Type B pancreatic cell (in vitro differentiated cells): ENCODE data around the gene SERINC2. TPM values are rescaled to one million over a fixed set of nuclear protein-coding genes. Genes with fewer than 3 reads are reported as not detected.
A peak's percentile ranks its signal among the peaks of the same experiment; 100 is the strongest.

Source experiments
- DNase-seq: peaks from one replicate; pipeline ENCODE4 v3.0.0; 2021; ENCODE audit warnings: mixed read lengths; ENCODE audit not compliant: unreplicated experiment; ENCODE audit errors: extremely low spot score
- H3K27ac Mint-ChIP-seq: 2 replicates; pipeline ENCODE4 v1.8.0; 2021; ENCODE audit warnings: mild to moderate bottlenecking, mixed read lengths
- H3K27me3 Mint-ChIP-seq: 2 replicates; pipeline ENCODE4 v1.8.0; 2021; ENCODE audit warnings: mixed read lengths
- H3K36me3 Mint-ChIP-seq: 2 replicates; pipeline ENCODE4 v1.8.0; 2021; ENCODE audit warnings: mixed read lengths
- H3K4me1 Mint-ChIP-seq: one replicate; pipeline ENCODE4 v1.8.0; 2021; ENCODE audit warnings: mixed read lengths; ENCODE audit not compliant: unreplicated experiment
- H3K4me3 Mint-ChIP-seq: 2 replicates; pipeline ENCODE4 v1.8.0; 2021; ENCODE audit warnings: mild to moderate bottlenecking, mixed read lengths
- H3K9me3 Mint-ChIP-seq: 2 replicates; pipeline ENCODE4 v1.8.0; 2021; ENCODE audit warnings: mixed read lengths
- total RNA-seq: library from RNA; stranded (reverse); gene quantifications from 2 replicates; pipeline ENCODE4 v1.2.1, GENCODE V29; 2021; ENCODE audit warnings: low replicate concordance
- TF ChIP-seq, protein P1 (sequence below): fragments of 200-600 bp; sonication (generic); conservative IDR thresholded peaks from 2 replicates; pipeline ENCODE4 v1.5.0; 2021; ENCODE audit warnings: antibody characterized with exemption, mild to moderate bottlenecking

SERINC2 gene
- total RNA-seq, 1 donor from 2014 or later: 77.7 TPM

DNA sequence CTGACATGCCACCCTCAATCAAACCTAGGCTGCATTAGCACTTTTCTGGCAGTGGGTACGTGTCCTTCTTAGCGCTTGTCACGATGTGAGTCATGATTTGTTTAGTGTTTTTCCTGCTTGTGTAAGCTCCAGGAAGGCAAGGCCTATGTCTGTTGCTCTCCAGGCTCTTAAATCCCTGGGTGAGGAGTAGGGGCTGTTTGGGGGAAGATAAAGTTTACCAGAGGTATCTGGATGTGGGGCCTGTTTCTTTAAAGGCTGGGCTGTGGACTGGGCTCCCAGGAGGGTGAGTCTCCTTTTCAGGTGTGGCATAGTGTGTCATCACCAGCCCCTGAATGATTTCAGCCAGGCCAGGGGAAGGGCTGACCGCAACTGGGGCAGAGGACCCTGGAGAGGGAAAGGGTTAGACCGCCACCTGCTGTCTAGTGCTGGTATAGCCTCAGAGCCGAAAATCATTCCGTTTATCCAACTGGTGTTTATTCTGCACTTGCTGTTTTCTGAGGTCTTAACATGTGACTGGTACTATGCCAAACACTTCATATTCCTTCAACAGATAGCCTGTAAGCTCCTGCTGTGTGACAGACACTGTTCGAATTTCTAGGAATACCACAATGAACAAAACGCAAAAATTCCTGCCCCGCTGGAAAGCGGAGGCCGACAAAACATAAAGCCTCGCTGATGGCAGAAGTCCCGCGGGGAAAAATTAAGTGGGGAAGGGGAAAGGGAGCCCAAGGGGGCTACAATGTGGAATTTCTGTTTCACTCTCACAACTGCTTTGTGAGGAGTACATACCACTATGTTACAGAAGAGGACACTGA lies 9.7 kb downstream of the SERINC2 start:
- TF ChIP-seq, protein P1, sequence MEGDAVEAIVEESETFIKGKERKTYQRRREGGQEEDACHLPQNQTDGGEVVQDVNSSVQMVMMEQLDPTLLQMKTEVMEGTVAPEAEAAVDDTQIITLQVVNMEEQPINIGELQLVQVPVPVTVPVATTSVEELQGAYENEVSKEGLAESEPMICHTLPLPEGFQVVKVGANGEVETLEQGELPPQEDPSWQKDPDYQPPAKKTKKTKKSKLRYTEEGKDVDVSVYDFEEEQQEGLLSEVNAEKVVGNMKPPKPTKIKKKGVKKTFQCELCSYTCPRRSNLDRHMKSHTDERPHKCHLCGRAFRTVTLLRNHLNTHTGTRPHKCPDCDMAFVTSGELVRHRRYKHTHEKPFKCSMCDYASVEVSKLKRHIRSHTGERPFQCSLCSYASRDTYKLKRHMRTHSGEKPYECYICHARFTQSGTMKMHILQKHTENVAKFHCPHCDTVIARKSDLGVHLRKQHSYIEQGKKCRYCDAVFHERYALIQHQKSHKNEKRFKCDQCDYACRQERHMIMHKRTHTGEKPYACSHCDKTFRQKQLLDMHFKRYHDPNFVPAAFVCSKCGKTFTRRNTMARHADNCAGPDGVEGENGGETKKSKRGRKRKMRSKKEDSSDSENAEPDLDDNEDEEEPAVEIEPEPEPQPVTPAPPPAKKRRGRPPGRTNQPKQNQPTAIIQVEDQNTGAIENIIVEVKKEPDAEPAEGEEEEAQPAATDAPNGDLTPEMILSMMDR: peak; percentile 96
- H3K27ac Mint-ChIP-seq: peak overlapping the region; percentile 95
- H3K27me3 Mint-ChIP-seq: no peaks in the 10 kb centered on the region
- no peaks in the 10 kb centered on the region for H3K36me3 Mint-ChIP-seq
- DNase-seq: no peak
- H3K9me3 Mint-ChIP-seq: no peaks in the 10 kb centered on the region
- peaks cover 9% of the 10 kb centered on the region for H3K4me1 Mint-ChIP-seq
- H3K4me3 Mint-ChIP-seq: peak overlapping the region; percentile 41

DNA sequence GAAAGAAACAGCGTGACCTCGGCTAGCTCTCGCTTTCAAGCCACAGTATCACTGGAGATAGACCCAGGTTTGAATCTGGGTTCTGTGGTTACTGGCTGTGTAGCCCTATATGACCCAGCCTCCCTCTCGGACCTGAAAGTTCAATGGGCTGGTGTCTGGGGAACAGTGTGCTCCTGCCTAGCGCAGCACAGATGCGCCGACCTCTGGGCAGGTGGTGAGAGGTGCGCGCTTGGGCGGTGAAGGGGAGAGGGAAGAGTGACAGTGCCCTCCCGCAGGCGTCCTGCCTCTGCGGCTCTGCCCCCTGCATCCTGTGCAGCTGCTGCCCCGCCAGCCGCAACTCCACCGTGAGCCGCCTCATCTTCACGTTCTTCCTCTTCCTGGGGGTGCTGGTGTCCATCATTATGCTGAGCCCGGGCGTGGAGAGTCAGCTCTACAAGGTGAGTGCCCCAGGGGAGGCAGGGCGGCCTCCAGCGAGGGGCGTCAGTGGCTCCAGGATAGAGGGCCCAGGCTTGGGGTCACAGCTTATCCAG lies 10.5 kb downstream of the SERINC2 start:
- H3K36me3 Mint-ChIP-seq: no peaks in the 10 kb centered on the region
- no peak overlapping the region for H3K27ac Mint-ChIP-seq
- TF ChIP-seq, protein P1: no peak
- no peak overlapping the region for H3K4me3 Mint-ChIP-seq
- no peak for DNase-seq
- H3K4me1 Mint-ChIP-seq: peaks cover 9% of the 10 kb centered on the region
- H3K9me3 Mint-ChIP-seq: no peaks in the 10 kb centered on the region
- H3K27me3 Mint-ChIP-seq: no peaks in the 10 kb centered on the region

DNA sequence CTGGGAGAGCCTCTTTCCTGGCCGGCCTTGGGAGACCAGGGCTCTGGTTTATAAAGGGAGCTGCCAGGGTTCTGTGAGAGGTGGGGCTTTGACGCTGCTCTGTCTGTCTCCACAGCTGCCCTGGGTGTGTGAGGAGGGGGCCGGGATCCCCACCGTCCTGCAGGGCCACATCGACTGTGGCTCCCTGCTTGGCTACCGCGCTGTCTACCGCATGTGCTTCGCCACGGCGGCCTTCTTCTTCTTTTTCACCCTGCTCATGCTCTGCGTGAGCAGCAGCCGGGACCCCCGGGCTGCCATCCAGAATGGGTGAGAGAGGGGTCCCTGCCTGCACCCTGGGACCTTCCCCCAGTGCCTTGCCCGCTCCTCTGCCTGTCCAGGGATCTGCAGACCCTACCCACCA lies 11.6 kb downstream of the SERINC2 start:
- peaks cover 9% of the 10 kb centered on the region for H3K4me1 Mint-ChIP-seq
- no peak overlapping the region for H3K27ac Mint-ChIP-seq
- H3K36me3 Mint-ChIP-seq: no peaks in the 10 kb centered on the region
- no peak overlapping the region for H3K4me3 Mint-ChIP-seq
- TF ChIP-seq, protein P1: no peak
- no peaks in the 10 kb centered on the region for H3K27me3 Mint-ChIP-seq
- no peaks in the 10 kb centered on the region for H3K9me3 Mint-ChIP-seq
- DNase-seq: no peak

DNA sequence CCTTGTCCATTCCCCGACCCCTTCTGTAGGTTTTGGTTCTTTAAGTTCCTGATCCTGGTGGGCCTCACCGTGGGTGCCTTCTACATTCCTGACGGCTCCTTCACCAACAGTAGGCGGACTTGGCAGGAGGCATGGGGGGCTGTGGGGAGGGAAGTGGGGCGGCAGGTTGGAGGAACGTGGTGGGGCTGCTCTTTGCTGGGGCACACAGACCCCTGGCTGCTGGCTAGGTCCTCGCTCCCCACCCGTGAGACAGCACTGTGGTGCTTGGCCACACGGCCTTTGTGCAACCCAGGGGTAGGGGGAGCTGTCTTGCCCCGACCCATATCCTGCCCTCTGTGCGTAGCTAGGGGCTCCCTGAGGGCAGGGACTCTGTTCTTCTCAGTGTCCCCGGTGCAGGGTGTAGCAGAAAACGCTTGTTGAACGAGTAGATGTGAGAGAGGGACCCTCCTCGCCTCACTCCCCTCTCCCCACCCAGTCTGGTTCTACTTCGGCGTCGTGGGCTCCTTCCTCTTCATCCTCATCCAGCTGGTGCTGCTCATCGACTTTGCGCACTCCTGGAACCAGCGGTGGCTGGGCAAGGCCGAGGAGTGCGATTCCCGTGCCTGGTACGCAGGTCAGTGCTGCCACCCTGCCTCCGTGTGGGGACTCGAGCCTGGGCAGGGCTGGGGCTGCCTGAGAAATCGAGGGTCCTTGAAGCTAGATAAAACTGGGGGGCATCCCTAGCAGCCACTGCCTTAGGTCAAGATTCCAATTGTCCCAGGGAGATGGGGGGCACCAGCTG lies 12.5 kb downstream of the SERINC2 start:
- no peaks in the 10 kb centered on the region for H3K27me3 Mint-ChIP-seq
- no peaks in the 10 kb centered on the region for H3K9me3 Mint-ChIP-seq
- no peak for DNase-seq
- H3K36me3 Mint-ChIP-seq: no peaks in the 10 kb centered on the region
- H3K4me3 Mint-ChIP-seq: no peak overlapping the region
- H3K4me1 Mint-ChIP-seq: peaks cover 9% of the 10 kb centered on the region
- no peak overlapping the region for H3K27ac Mint-ChIP-seq
- TF ChIP-seq, protein P1: no peak

DNA sequence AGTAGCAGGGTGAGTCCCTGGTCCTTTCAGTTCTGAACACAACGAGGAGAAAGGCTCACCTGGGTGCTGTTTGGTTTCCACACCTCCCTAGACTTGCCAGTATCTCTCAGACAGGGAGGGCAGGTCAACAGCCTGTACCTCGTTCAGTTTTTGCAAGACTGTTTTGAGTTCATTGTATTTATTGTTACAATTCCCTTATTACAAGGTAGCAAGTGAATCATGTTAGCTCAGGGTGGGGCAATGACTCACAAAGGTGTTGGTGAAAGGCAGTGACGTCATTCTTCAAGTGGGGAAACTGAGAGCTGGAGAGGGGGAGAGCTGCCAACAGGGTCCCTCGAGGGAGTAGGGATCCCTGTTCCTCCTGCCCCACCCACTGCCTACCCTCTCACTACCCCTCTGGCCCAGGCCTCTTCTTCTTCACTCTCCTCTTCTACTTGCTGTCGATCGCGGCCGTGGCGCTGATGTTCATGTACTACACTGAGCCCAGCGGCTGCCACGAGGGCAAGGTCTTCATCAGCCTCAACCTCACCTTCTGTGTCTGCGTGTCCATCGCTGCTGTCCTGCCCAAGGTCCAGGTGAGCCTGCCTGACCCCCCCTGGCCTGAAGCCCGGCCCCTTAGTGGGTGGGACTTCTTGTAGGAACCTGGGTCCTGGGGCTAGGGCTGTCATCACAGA lies 13.4 kb downstream of the SERINC2 start:
- Mint-ChIP-seq H3K27me3 (no peaks in the 10 kb centered on the region), H3K4me1 (peaks cover 13% of the 10 kb centered on the region), H3K4me3 (no peak overlapping the region)

More for the DNA sequence above, 13.4 kb downstream of the SERINC2 start:
- H3K27ac Mint-ChIP-seq: no peak overlapping the region
- H3K36me3 Mint-ChIP-seq: no peaks in the 10 kb centered on the region
- DNase-seq: no peak
- TF ChIP-seq, protein P1: no peak
- no peaks in the 10 kb centered on the region for H3K9me3 Mint-ChIP-seq
